Stimulated activated naive CD8-positive, alpha-beta T cell treated with anti-CD3 and anti-CD28 coated beads, Interleukin-15, Interleukin-2, amounts not matched to agents 100 U/mL and 50 U/mL, for 24 hours (primary cell): Measurements from ENCODE around the gene L3MBTL1.
A peak's percentile ranks its signal among the peaks of the same experiment; 100 is the strongest.

ENCODE experiments used
- ATAC-seq: fragments of 150-1000 bp; cut with Tn5 transposase; one replicate; pipeline ENCODE4 v1.10.0; 2021
- DNase-seq: peaks from one replicate; pipeline ENCODE4 v3.0.0; 2021

The L3MBTL1 gene

DNA sequence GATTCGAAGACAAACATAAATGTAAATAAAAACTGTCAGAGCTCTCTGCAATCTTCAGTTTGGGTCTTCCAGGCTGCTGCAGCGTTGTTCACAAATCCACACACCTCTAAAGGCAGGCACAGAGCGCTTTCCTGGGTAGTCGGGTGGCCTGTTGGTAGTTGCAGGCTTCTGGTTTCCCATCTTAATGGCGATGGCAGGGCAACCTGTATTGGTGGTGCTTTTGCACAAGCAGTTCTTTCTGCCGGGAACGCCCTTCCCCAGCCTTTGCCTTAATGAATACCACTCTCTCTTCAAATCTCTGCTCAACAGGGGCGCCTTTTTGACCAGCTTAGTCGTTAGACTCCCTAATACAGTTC, 82.5 kb downstream of the L3MBTL1 start:
- no peak for ATAC-seq
- peak; percentile 10 for DNase-seq

DNA sequence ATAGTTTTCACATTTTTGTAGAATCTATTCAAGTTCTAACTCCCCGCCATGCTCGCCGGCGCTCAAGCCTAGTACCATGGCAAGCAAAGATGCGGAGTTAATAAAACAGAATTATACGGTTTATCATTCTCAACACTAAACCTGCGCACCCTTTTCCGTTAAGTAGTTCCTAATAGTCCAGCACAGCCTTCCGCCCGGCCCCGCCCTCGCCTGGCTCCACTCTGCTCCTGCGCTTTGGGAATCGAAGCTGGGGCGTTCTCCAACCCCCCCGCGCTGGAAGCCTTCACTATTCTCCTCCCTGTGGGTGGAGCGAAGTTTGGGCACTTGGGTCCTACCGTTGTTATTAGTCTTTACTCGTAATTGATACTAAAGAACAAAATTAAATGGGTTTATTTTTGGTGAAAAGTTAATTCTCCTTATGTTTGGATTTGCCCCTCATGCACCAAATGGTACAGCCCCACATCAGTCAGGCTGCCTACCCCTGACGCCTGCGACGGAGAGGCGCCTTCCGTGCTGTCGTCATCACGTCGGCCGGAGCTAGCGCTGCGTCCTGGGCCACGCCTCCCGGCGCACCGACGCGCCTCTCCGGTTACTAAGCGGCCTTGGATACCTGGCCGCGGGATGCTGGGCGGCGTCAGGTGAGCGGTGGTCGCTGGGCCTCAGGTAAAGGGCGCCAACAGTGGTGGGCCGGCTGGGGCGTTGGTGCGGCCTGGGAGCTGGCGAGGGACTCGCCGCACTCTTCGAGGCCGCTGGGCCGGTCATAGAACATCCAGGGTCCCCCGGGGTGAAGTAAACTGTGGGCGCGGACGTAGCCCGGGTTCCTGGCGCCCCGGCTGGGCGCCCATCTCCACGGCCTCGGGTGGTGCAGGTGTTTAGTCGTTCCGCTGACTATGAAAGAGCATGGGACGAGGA, 83.2 kb downstream of the L3MBTL1 start, which contains the start of gene IFT52:
IFT52 (plus strand) TSS at position 546 of the 912 bp plus-strand sequence. CDS start 3,762 bp downstream, outside the sequence.
- DNase-seq = peak; percentile 90
- peak; percentile 100 for ATAC-seq
